H1 (cell line): ENCODE data around the gene ADAMTSL2.

ENCODE experiments used
- BCL11A ChIP-seq, 2 experiments: IDR thresholded peaks; one replicate each; pipeline ENCODE4 v1.6.1; 2011; ENCODE audit warnings: low read depth in 2 of 2, low read length in 2 of 2, mild to moderate bottlenecking in 2 of 2
- EP300 ChIP-seq, 2 experiments: IDR thresholded peaks; 1 replicate in 1 of 2; 2 replicates in 1 of 2; pipeline ENCODE4 v1.6.1; 2011 to 2012; ENCODE audit warnings: low read depth in 2 of 2, low read length in 2 of 2, mild to moderate bottlenecking in 2 of 2, borderline replicate concordance in 1 of 2, inconsistent platforms in 1 of 2, moderate library complexity in 1 of 2
- GABPA ChIP-seq: IDR thresholded peaks from 2 replicates; pipeline ENCODE4 v1.6.1; 2011; ENCODE audit warnings: mild to moderate bottlenecking, low read length, moderate library complexity, borderline replicate concordance; ENCODE audit not compliant: insufficient read depth
- KDM1A ChIP-seq: fragments of 200-600, 300-600 bp; sonication (generic); IDR thresholded peaks from 2 replicates; pipeline ENCODE4 v1.7.1; 2016; ENCODE audit warnings: mild to moderate bottlenecking, low read length, borderline replicate concordance
- POLR2A ChIP-seq, 2 experiments: IDR thresholded peaks; 1 replicate in 1 of 2; 2 replicates in 1 of 2; pipeline ENCODE4 v1.6.1; 2011; ENCODE audit warnings: low read depth in 2 of 2, low read length in 2 of 2, mild to moderate bottlenecking in 2 of 2; ENCODE audit errors: control extremely low read depth in 1 of 2
- RAD21 ChIP-seq, 2 experiments: IDR thresholded peaks in 1 of 2; conservative IDR thresholded peaks in 1 of 2; 2 replicates each; pipeline ENCODE4 v1.6.1; 2011; ENCODE audit warnings: low read depth in 2 of 2, low read length in 2 of 2, improper control_type of control experiment in 1 of 2, inconsistent platforms in 1 of 2, mild to moderate bottlenecking in 1 of 2, moderate library complexity in 1 of 2
- RFX5 ChIP-seq: IDR thresholded peaks from 2 replicates; pipeline ENCODE4 v1.6.1; 2011; ENCODE audit warnings: low read depth, low read length, improper control_type of control experiment, borderline replicate concordance
- SP1 ChIP-seq: IDR thresholded peaks from 2 replicates; pipeline ENCODE4 v1.6.1; 2011; ENCODE audit warnings: low read depth, low read length
- SRF ChIP-seq: IDR thresholded peaks from 2 replicates; pipeline ENCODE4 v1.6.1; 2011; ENCODE audit warnings: mild to moderate bottlenecking, low read depth, low read length, moderate library complexity
- SUZ12 ChIP-seq: fragments of 200-600 bp; sonication (generic); IDR thresholded peaks from 2 replicates; pipeline ENCODE4 v1.6.1; 2012; ENCODE audit warnings: mild to moderate bottlenecking, inconsistent platforms, low read length, moderate library complexity, mixed read lengths
- TCF12 ChIP-seq: IDR thresholded peaks from 2 replicates; pipeline ENCODE4 v1.6.1; 2011; ENCODE audit warnings: low read depth, mild to moderate bottlenecking, low read length
- TF ChIP-seq, protein P1 (sequence below), 3 experiments: IDR thresholded peaks; 1 replicate in 2 of 3; 2 replicates in 1 of 3; pipeline versions ENCODE4 v1.5.1 to v1.6.1; 2011; ENCODE audit warnings: low read length in 3 of 3, mild to moderate bottlenecking in 3 of 3, inconsistent platforms in 2 of 3, low read depth in 1 of 3, moderate library complexity in 1 of 3; ENCODE audit not compliant: insufficient read depth in 1 of 3; ENCODE audit errors: control extremely low read depth in 1 of 3
- TF ChIP-seq, protein P2 (sequence below): IDR thresholded peaks from 2 replicates; pipeline ENCODE4 v1.6.1; 2011; ENCODE audit warnings: low read length, improper control_type of control experiment

DNA sequence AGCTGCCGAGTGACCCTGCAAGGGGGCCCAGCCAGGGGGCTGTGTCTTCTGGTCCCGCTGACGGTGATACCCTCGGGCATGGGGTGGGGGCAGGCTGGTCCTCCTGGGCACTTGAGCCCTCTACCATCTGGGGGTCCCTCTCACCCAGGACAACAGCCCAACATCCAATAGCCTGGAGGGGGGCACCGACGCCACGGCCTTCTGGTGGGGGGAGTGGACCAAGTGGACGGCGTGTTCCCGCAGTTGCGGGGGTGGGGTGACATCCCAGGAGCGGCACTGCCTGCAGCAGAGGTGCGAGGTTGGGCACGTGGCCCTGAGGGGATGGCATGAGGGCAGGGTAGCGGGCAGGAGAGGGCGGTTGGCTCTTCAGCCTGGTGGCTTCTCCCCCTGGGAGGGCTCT, 2.8 kb downstream of the ADAMTSL2 start:
- no peak for TF ChIP-seq RFX5
- TF ChIP-seq POLR2A (IDR thresholded peaks at IDR 0.05; ENCODE audit: control extremely low read depth in 1 of 2, low read depth in 2 of 2, low read length in 2 of 2) = no peak
- TF ChIP-seq TCF12 = no peak
- no peak for TF ChIP-seq BCL11A (IDR thresholded peaks at IDR 0.05; ENCODE audit: low read depth in 2 of 2, low read length in 2 of 2)
- TF ChIP-seq, protein P1, sequence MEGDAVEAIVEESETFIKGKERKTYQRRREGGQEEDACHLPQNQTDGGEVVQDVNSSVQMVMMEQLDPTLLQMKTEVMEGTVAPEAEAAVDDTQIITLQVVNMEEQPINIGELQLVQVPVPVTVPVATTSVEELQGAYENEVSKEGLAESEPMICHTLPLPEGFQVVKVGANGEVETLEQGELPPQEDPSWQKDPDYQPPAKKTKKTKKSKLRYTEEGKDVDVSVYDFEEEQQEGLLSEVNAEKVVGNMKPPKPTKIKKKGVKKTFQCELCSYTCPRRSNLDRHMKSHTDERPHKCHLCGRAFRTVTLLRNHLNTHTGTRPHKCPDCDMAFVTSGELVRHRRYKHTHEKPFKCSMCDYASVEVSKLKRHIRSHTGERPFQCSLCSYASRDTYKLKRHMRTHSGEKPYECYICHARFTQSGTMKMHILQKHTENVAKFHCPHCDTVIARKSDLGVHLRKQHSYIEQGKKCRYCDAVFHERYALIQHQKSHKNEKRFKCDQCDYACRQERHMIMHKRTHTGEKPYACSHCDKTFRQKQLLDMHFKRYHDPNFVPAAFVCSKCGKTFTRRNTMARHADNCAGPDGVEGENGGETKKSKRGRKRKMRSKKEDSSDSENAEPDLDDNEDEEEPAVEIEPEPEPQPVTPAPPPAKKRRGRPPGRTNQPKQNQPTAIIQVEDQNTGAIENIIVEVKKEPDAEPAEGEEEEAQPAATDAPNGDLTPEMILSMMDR (IDR thresholded peaks at IDR 0.05; ENCODE audit: control extremely low read depth in 1 of 3, insufficient read depth in 1 of 3, low read depth in 1 of 3, low read length in 3 of 3) = no peak
- TF ChIP-seq, protein P2, sequence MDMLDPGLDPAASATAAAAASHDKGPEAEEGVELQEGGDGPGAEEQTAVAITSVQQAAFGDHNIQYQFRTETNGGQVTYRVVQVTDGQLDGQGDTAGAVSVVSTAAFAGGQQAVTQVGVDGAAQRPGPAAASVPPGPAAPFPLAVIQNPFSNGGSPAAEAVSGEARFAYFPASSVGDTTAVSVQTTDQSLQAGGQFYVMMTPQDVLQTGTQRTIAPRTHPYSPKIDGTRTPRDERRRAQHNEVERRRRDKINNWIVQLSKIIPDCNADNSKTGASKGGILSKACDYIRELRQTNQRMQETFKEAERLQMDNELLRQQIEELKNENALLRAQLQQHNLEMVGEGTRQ = no peak
- no peak for TF ChIP-seq GABPA
- no peak for TF ChIP-seq SUZ12
- no peak for TF ChIP-seq SP1
- no peak for TF ChIP-seq RAD21 (IDR thresholded peaks at IDR 0.05 in 1 of 2, conservative IDR thresholded peaks at IDR 0.05 in 1 of 2; ENCODE audit: low read depth in 2 of 2, low read length in 2 of 2)
- TF ChIP-seq KDM1A = no peak
- TF ChIP-seq SRF = no peak
- no peak for TF ChIP-seq EP300 (IDR thresholded peaks at IDR 0.05; ENCODE audit: borderline replicate concordance in 1 of 2, low read depth in 2 of 2, low read length in 2 of 2)
